HepG2 (cell line): Measurements from ENCODE around the gene GPT2. TPM values are rescaled to one million over a fixed set of nuclear protein-coding genes. Genes with fewer than 3 reads are reported as not detected.

Experiments
- AGO2 ChIP-seq: fragments of 200-400 bp; formaldehyde crosslinking; optimal IDR thresholded peaks from 2 replicates; pipeline ENCODE3; 2017; ENCODE audit warnings: mild to moderate bottlenecking, low read depth, low read length, moderate library complexity
- BHLHE40 ChIP-seq: IDR thresholded peaks from 2 replicates; pipeline ENCODE4 v1.6.1; 2011; ENCODE audit warnings: low read length, improper control_type of control experiment
- BRF2 ChIP-seq: sonication (generic); formaldehyde crosslinking; IDR thresholded peaks from 2 replicates; pipeline ENCODE4 v1.8.1; 2022; ENCODE audit warnings: mild to moderate bottlenecking, missing genetic modification reagents
- GABPA ChIP-seq, 2 experiments: IDR thresholded peaks; 2 replicates each; pipeline ENCODE4 v1.6.1; 2011 to 2016; ENCODE audit warnings: low read depth in 2 of 2, low read length in 1 of 2, missing biosample characterization in 1 of 2, missing genetic modification characterization in 1 of 2
- GPN1 ChIP-seq: sonication (generic); formaldehyde crosslinking; IDR thresholded peaks from 2 replicates; pipeline ENCODE4 v1.5.1; 2020; ENCODE audit warnings: missing genetic modification reagents, borderline replicate concordance
- HNRNPLL ChIP-seq: fragments of 200-400 bp; formaldehyde crosslinking; IDR thresholded peaks from 2 replicates; pipeline ENCODE4 v1.6.1; 2017; ENCODE audit warnings: mild to moderate bottlenecking, low read depth, low read length; ENCODE audit not compliant: poor library complexity, severe bottlenecking
- KLF12 ChIP-seq: sonication (generic); formaldehyde crosslinking; IDR thresholded peaks from 2 replicates; pipeline ENCODE4 v1.4.0; 2020; ENCODE audit warnings: missing genetic modification reagents, borderline replicate concordance
- NAIF1 ChIP-seq: sonication (generic); formaldehyde crosslinking; IDR thresholded peaks from 2 replicates; pipeline ENCODE4 v1.5.0; 2020; ENCODE audit warnings: mild to moderate bottlenecking, missing genetic modification reagents, borderline replicate concordance
- PREB ChIP-seq: sonication (generic); formaldehyde crosslinking; IDR thresholded peaks from 2 replicates; pipeline ENCODE4 v1.4.0; 2020; ENCODE audit warnings: missing genetic modification reagents
- SIN3B ChIP-seq: fragments of 150-350 bp; IDR thresholded peaks from 2 replicates; pipeline ENCODE4 v1.6.1; 2014; ENCODE audit warnings: low read length
- SMAD1 ChIP-seq: sonication (generic); formaldehyde crosslinking; IDR thresholded peaks from 2 replicates; pipeline ENCODE4 v1.4.0; 2020; ENCODE audit warnings: missing genetic modification reagents, low read depth, mild to moderate bottlenecking, borderline replicate concordance
- TARDBP ChIP-seq: sonication (generic); formaldehyde crosslinking; IDR thresholded peaks from 2 replicates; pipeline ENCODE4 v1.8.0; 2022; ENCODE audit warnings: mild to moderate bottlenecking, missing genetic modification reagents
- YY1 ChIP-seq: IDR thresholded peaks from 2 replicates; pipeline ENCODE4 v1.6.1; 2011; ENCODE audit warnings: low read length, low read depth, moderate library complexity, mild to moderate bottlenecking; ENCODE audit not compliant: insufficient read depth, insufficient replicate concordance
- ZBTB20 ChIP-seq: sonication (generic); formaldehyde crosslinking; IDR thresholded peaks from 2 replicates; pipeline ENCODE4 v1.8.1; 2023; ENCODE audit warnings: missing genetic modification reagents, low read depth, mild to moderate bottlenecking, borderline replicate concordance
- ZNF550 ChIP-seq: sonication (generic); formaldehyde crosslinking; IDR thresholded peaks from 2 replicates; pipeline ENCODE4 v1.4.0; 2020; ENCODE audit warnings: mild to moderate bottlenecking, missing genetic modification reagents, borderline replicate concordance
- polyA plus RNA-seq, 8 experiments: library from polyadenylated mRNA; depleted of rRNA in 3 of 8; stranded (reverse) in 7 of 8; unstranded in 1 of 8; fragments of >200 nt; fragmentation: Illumina TruSeq in 4 of 8; extraction: Trizol in 4 of 8; gene quantifications; 2 replicates each; pipeline versions ENCODE4 v1.2.1 to v1.2.3, GENCODE V29; 2011 to 2016; ENCODE audit warnings: low read depth in 4 of 8, missing spikeins in 1 of 8, mixed read lengths in 1 of 8; ENCODE audit not compliant: insufficient read depth in 1 of 8
- total RNA-seq, 5 experiments: library from RNA; depleted of rRNA; stranded (reverse); fragments of >200 nt; fragmentation: Illumina TruSeq; extraction: Trizol; gene quantifications; 2 replicates each; pipeline ENCODE4 v1.2.3, GENCODE V29; 2016; ENCODE audit warnings: low read depth in 1 of 5
- TF ChIP-seq, protein P1 (sequence below): sonication (generic); formaldehyde crosslinking; IDR thresholded peaks from 2 replicates; pipeline ENCODE4 v1.9.0; 2021; ENCODE audit warnings: missing genetic modification reagents, mild to moderate bottlenecking, borderline replicate concordance
- TF ChIP-seq, protein P2 (sequence below): sonication (generic); formaldehyde crosslinking; IDR thresholded peaks from 2 replicates; pipeline ENCODE4 v1.4.0; 2020; ENCODE audit warnings: missing genetic modification reagents
- TF ChIP-seq, protein P3 (sequence below): sonication (generic); formaldehyde crosslinking; IDR thresholded peaks from 2 replicates; pipeline ENCODE4 v1.4.0; 2020; ENCODE audit warnings: missing genetic modification reagents, mild to moderate bottlenecking, borderline replicate concordance

GPT2 gene
- total and polyA plus RNA-seq, 2 of the 13 experiments (the other 11 are each of a cell fraction or from before 2014, with no cell fraction given), result 138 to 267 TPM

DNA sequence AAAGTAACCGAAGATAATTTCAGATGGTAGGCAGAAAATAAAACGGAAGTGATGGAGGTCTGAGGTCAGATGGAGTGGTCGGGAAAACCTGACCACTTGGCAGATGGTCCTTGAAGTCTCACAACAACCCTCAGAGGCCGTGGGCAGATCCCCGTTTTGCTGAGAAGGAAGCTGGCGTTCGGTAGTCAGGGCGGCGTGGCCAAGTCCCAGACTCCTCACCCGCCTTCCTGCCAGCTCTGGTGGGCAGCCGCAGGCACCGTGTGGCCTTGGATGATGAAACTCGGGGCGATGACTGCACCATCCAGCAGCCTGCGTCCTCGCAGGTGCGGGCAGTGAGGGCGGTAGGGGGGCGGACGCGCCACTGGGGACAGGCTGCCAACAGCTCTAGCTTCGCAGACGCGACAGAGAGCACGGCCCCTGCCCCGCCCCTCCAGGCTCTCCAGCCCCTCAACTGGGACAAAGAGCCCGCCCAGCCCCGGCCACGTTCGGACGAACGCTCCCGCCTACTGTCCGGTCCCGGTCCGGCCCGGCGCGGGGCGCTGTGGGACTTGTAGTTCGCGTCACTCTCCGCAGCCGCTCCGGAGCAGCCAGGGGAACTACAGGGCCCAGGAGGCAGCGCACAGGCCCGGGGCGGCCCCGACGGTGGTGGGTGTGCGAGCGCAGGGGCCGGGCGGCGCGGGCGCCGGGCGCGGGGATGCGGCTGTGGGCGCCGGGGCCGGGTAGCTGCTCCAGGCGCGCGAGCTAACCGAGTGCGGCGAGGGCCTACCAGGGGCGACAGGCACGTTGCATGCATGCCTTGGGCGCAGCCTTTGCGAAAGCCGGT, at the start of gene GPT2 (continued):
- TF ChIP-seq NAIF1 (CRISPR knock-in tag) (peak; percentile 95; the same call in 1 of the 2 replicates), HNRNPLL (peak; percentile 80), PREB (CRISPR knock-in tag) (no peak), SIN3B (no peak), TARDBP (CRISPR knock-in tag) (peak; percentile 77), ZNF550 (CRISPR knock-in tag) (peak; percentile 93; the same call in 1 of the 2 replicates), BHLHE40 (peak; percentile 80), GABPA (IDR thresholded peaks at IDR 0.05; ENCODE audit: low read depth, low read length) (no peak; the same call in 1 of the 2 replicates), GABPA (CRISPR knock-in tag; IDR thresholded peaks at IDR 0.05; ENCODE audit: low read depth) (peak; percentile 61; the same call in 1 of the 2 replicates), YY1 (no peak), AGO2 (peak; percentile 94), KLF12 (CRISPR knock-in tag) (peak; percentile 91; the same call in 1 of the 2 replicates), ZBTB20 (CRISPR knock-in tag) (0 out of 2 replicates have a peak, but pooled peaks have one; percentile 84), GPN1 (no peak; the same call in 1 of the 2 replicates), SMAD1 (peak; percentile 93), BRF2 (CRISPR knock-in tag) (no peak; the same call in 1 of the 2 replicates)
- TF ChIP-seq, protein P1, sequence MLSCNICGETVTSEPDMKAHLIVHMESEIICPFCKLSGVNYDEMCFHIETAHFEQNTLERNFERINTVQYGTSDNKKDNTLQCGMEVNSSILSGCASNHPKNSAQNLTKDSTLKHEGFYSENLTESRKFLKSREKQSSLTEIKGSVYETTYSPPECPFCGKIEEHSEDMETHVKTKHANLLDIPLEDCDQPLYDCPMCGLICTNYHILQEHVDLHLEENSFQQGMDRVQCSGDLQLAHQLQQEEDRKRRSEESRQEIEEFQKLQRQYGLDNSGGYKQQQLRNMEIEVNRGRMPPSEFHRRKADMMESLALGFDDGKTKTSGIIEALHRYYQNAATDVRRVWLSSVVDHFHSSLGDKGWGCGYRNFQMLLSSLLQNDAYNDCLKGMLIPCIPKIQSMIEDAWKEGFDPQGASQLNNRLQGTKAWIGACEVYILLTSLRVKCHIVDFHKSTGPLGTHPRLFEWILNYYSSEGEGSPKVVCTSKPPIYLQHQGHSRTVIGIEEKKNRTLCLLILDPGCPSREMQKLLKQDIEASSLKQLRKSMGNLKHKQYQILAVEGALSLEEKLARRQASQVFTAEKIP, result no peak
- TF ChIP-seq, protein P2, sequence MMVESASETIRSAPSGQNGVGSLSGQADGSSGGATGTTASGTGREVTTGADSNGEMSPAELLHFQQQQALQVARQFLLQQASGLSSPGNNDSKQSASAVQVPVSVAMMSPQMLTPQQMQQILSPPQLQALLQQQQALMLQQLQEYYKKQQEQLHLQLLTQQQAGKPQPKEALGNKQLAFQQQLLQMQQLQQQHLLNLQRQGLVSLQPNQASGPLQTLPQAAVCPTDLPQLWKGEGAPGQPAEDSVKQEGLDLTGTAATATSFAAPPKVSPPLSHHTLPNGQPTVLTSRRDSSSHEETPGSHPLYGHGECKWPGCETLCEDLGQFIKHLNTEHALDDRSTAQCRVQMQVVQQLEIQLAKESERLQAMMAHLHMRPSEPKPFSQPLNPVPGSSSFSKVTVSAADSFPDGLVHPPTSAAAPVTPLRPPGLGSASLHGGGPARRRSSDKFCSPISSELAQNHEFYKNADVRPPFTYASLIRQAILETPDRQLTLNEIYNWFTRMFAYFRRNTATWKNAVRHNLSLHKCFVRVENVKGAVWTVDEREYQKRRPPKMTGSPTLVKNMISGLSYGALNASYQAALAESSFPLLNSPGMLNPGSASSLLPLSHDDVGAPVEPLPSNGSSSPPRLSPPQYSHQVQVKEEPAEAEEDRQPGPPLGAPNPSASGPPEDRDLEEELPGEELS (CRISPR knock-in tag), result peak; percentile 84
- TF ChIP-seq, protein P3, sequence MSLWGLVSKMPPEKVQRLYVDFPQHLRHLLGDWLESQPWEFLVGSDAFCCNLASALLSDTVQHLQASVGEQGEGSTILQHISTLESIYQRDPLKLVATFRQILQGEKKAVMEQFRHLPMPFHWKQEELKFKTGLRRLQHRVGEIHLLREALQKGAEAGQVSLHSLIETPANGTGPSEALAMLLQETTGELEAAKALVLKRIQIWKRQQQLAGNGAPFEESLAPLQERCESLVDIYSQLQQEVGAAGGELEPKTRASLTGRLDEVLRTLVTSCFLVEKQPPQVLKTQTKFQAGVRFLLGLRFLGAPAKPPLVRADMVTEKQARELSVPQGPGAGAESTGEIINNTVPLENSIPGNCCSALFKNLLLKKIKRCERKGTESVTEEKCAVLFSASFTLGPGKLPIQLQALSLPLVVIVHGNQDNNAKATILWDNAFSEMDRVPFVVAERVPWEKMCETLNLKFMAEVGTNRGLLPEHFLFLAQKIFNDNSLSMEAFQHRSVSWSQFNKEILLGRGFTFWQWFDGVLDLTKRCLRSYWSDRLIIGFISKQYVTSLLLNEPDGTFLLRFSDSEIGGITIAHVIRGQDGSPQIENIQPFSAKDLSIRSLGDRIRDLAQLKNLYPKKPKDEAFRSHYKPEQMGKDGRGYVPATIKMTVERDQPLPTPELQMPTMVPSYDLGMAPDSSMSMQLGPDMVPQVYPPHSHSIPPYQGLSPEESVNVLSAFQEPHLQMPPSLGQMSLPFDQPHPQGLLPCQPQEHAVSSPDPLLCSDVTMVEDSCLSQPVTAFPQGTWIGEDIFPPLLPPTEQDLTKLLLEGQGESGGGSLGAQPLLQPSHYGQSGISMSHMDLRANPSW (CRISPR knock-in tag), result peak; percentile 56; the same call in 1 of the 2 replicates
